ENCODE data around the gene MOV10L1. TPM values are rescaled to one million over a fixed set of nuclear protein-coding genes. Genes with fewer than 3 reads are reported as not detected.

Gene MOV10L1
- total RNA-seq, 2 experiments from 2014 or later, result not detected

DNA sequence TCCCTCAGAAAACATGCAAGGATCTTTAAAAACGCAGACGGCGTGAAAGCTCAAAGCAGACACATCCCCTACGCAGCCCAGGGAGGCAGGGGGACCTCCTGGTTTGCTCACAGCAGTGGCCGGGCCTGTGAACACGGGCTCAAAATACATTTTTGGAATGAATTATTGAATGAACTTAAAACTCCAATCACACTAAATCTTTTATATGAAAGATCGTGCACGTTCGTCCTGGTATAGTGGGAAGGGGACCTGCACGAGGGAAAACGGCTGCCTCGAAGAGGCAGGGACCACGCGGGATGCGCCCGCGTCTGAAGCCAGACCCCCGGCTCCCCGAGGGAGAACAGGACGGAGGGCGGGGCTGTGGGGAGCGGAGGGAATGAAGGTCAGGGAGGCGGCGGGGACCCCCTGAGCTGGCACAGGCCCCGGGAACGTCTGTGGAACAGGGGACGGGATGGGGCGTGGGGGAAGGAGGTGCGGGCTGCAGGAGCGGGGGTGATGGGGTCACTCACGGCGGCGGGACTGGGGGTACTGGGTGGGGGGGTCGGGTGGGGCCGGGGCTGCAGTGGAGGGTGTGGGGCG, 79.5 kb downstream of the MOV10L1 start:
- ChIA-PET POLR2A (no interaction called here), CTCF (no interaction called here)
- H3K4me1 Mint-ChIP-seq (ENCODE audit: low read depth), result peaks cover 10% of the 10 kb centered on the region
- ATAC-seq (ENCODE audit: poor library complexity), result no peak
- H3K9me3 Mint-ChIP-seq, result no peaks in the 10 kb centered on the region
- H3K27me3 Mint-ChIP-seq, result peaks cover 48% of the 10 kb centered on the region
- no peaks in the 10 kb centered on the region for H3K36me3 ChIP-seq (ENCODE audit: insufficient read depth, low read length)
- no peaks in the 10 kb centered on the region for H3K36me3 Mint-ChIP-seq (ENCODE audit: low read depth)
- peak in 1 of 14 experiments; percentile 31 for DNase-seq
- no peak overlapping the region for H3K4me3 ChIP-seq (ENCODE audit: low read length)
- peaks cover 29 to 39% of the 10 kb centered on the region in 2 experiments for H3K27me3 ChIP-seq (ENCODE audit: control insufficient read depth in 1 of 2, insufficient read depth in 2 of 2, low read length in 2 of 2)
- intact Hi-C loops (cut with DNase I, micrococcal nuclease), result no loop called here
- H3K27ac Mint-ChIP-seq, result no peak overlapping the region
- H3K9me3 ChIP-seq (ENCODE audit: control insufficient read depth in 1 of 2, insufficient read depth in 1 of 2, low read length in 2 of 2), result peaks cover 0 to 24% of the 10 kb centered on the region in 2 experiments
- H3K27ac ChIP-seq (ENCODE audit: low read depth in 1 of 2, low read length in 2 of 2), result no peak overlapping the region
- peaks cover 12% of the 10 kb centered on the region for H3K4me1 ChIP-seq (ENCODE audit: insufficient read depth, low read length)
- TF ChIP-seq, protein P1, sequence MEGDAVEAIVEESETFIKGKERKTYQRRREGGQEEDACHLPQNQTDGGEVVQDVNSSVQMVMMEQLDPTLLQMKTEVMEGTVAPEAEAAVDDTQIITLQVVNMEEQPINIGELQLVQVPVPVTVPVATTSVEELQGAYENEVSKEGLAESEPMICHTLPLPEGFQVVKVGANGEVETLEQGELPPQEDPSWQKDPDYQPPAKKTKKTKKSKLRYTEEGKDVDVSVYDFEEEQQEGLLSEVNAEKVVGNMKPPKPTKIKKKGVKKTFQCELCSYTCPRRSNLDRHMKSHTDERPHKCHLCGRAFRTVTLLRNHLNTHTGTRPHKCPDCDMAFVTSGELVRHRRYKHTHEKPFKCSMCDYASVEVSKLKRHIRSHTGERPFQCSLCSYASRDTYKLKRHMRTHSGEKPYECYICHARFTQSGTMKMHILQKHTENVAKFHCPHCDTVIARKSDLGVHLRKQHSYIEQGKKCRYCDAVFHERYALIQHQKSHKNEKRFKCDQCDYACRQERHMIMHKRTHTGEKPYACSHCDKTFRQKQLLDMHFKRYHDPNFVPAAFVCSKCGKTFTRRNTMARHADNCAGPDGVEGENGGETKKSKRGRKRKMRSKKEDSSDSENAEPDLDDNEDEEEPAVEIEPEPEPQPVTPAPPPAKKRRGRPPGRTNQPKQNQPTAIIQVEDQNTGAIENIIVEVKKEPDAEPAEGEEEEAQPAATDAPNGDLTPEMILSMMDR (IDR thresholded peaks at IDR 0.05), result no peak
- H3K4me3 Mint-ChIP-seq, result peak overlapping the region; percentile 85

DNA sequence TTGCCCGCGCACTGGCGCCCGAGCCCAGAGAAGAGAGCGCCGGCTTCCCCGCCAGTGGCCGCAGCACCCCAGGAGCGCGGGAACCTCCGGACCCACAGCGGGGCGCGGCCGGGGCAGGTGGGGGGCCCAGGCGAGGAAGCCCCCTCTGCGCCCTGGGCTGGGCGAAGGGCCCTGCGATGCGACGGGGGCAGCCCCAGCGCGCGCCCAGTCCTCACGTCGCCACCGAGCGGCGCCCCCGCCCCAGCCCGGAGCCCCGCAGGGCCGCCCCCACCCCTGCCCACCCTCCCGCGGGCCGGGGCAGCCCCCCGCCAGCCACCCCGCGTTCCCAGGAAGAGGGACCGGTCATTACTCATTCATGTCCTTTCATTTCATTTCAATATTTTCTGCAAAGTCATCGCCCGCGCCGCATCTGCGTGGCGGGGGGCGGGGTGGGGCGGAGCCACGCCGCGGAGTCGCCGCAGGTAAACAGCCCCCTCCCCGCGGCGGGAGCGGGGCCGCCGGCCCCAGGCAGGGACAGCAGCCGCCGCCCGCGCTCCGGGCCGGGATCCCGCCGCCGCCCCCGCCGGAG, 80.1 kb downstream of the MOV10L1 start:
- Histone ChIP-seq H3K4me1 (ENCODE audit: insufficient read depth, low read length) (peaks cover 12% of the 10 kb centered on the region), H3K27ac (ENCODE audit: low read depth in 1 of 2, low read length in 2 of 2) (no peak overlapping the region), H3K4me3 (ENCODE audit: low read length) (no peak overlapping the region), H3K36me3 (ENCODE audit: insufficient read depth, low read length) (no peaks in the 10 kb centered on the region), H3K9me3 (ENCODE audit: control insufficient read depth in 1 of 2, insufficient read depth in 1 of 2, low read length in 2 of 2) (peaks cover 0 to 24% of the 10 kb centered on the region in 2 experiments), H3K27me3 (ENCODE audit: control insufficient read depth in 1 of 2, insufficient read depth in 2 of 2, low read length in 2 of 2) (peaks cover 29 to 39% of the 10 kb centered on the region in 2 experiments)
- peaks cover 10% of the 10 kb centered on the region for H3K4me1 Mint-ChIP-seq (ENCODE audit: low read depth)
- no peaks in the 10 kb centered on the region for H3K36me3 Mint-ChIP-seq (ENCODE audit: low read depth)
- H3K27ac Mint-ChIP-seq, result no peak overlapping the region
- intact Hi-C loops (cut with DNase I, micrococcal nuclease), result loop anchor here in 1 of 2 experiments (5.0 kb wide), 1 partner anchor 37 kb away; no protein-coding TSS in a partner anchor
- TF ChIP-seq, protein P1 (IDR thresholded peaks at IDR 0.05), result no peak
- ChIA-PET CTCF (no interaction called here), POLR2A (no interaction called here)
- no peak overlapping the region for H3K4me3 Mint-ChIP-seq
- ATAC-seq (ENCODE audit: poor library complexity), result peak; percentile 68
- H3K9me3 Mint-ChIP-seq, result no peaks in the 10 kb centered on the region
- H3K27me3 Mint-ChIP-seq, result peaks cover 45% of the 10 kb centered on the region
- peak in 5 of 14 experiments; percentile 30 to 55 (median 43) for DNase-seq

DNA sequence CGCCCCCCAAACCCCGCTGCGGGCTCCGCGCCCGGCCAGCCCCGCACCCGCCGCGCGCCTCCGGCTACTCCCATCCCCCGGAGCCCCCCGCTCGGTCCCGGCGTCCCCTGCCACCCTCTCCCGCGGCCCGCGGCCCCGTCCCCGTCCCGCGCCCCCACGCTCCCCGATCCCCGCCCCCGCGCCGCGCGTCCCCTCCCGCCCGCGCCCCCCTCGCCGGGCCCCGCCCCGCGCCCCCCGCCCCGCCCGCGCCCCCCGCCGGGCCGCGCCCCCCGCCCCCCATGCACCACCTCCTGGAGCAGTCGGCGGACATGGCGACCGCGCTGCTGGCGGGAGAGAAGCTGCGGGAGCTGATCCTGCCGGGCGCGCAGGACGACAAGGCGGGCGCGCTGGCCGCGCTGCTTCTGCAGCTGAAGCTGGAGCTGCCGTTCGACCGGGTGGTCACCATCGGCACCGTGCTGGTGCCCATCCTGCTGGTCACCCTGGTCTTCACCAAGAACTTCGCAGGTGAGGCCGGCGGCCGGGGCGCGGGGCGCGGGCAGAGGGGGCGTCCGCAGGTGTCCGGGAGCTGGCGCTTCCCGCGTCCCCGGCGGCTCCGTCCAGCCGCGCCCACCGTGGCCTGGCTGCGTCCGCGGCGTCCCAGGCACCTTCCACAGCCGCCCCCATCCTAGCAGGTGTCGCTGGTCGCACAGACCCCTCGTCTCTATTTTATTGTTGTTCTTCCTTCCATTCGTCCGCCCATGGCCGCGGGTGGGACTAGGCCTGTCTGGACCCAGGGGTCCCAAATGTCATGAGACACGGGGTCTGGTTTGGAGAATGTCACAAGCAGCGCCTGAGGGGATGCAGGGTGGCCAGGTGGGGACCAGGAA, 80.9 kb downstream of the MOV10L1 start, which contains the start of gene PANX2:
Gene PANX2, plus strand, starts transcription at position 279 of the 866 bp plus-strand sequence. Its CDS starts 0 bp downstream, at position 279.
- H3K36me3 ChIP-seq (ENCODE audit: insufficient read depth, low read length), result no peaks in the 10 kb centered on the region
- H3K9me3 Mint-ChIP-seq, result no peaks in the 10 kb centered on the region
- DNase-seq, result peak in 1 of 14 experiments; percentile 25
- ChIA-PET CTCF (no interaction called here), POLR2A (interaction anchor here (1.4 kb wide), 1 partner anchor 19 kb away, joined by 3 read pairs; no protein-coding TSS in a partner anchor)
- no peak within 1 kb of the TSS for H3K27ac ChIP-seq (ENCODE audit: low read depth in 1 of 2, low read length in 2 of 2)
- no peak within 1 kb of the TSS for H3K4me3 ChIP-seq (ENCODE audit: low read length)
- peak within 1 kb of the TSS; percentile 70 for H3K4me3 Mint-ChIP-seq
- H3K27me3 Mint-ChIP-seq, result peaks cover 40% of the 10 kb centered on the region
- no peak within 1 kb of the TSS for H3K27ac Mint-ChIP-seq
- peaks cover 29 to 39% of the 10 kb centered on the region in 2 experiments for H3K27me3 ChIP-seq (ENCODE audit: control insufficient read depth in 1 of 2, insufficient read depth in 2 of 2, low read length in 2 of 2)
- TF ChIP-seq, protein P1 (IDR thresholded peaks at IDR 0.05), result no peak
- H3K4me1 ChIP-seq (ENCODE audit: insufficient read depth, low read length), result peaks cover 12% of the 10 kb centered on the region
- H3K36me3 Mint-ChIP-seq (ENCODE audit: low read depth), result no peaks in the 10 kb centered on the region
- intact Hi-C loops (cut with DNase I, micrococcal nuclease), result loop anchor here in 1 of 2 experiments (5.0 kb wide), 1 partner anchor 37 kb away; no protein-coding TSS in a partner anchor
- ATAC-seq (ENCODE audit: poor library complexity), result no peak
- peaks cover 10% of the 10 kb centered on the region for H3K4me1 Mint-ChIP-seq (ENCODE audit: low read depth)
- H3K9me3 ChIP-seq (ENCODE audit: control insufficient read depth in 1 of 2, insufficient read depth in 1 of 2, low read length in 2 of 2), result peaks cover 0 to 22% of the 10 kb centered on the region in 2 experiments
